ENCODE data around the gene SNX13. TPM values are rescaled to one million over a fixed set of nuclear protein-coding genes. Genes with fewer than 3 reads are reported as not detected.

The SNX13 gene
- total and polyA plus RNA-seq, 2 experiments from 2014 or later = 17.4 to 57.6 TPM

- no peak for DNase-seq (ENCODE audit: low spot score)
- H3K36me3 ChIP-seq (replicated peaks; ENCODE audit: insufficient read depth, low read depth) = no peaks in the 10 kb centered on the region
- no peak overlapping the region for H3K4me2 ChIP-seq
- no peak overlapping the region for H2AFZ ChIP-seq
- TF ChIP-seq CTCF (IDR thresholded peaks at IDR 0.05; ENCODE audit: poor library complexity) (no peak), EZH2 (IDR thresholded peaks at IDR 0.05; ENCODE audit: borderline replicate concordance) (no peak)
- no peak overlapping the region for H3K4me3 ChIP-seq
- no peaks in the 10 kb centered on the region for H3K27me3 ChIP-seq
- WGBS (ENCODE audit: low lambda C conversion rate, missing lambda C conversion rate) = 100% methylated on average over 2 of the region's 2 CpGs
- no peaks in the 10 kb centered on the region for H3K79me2 ChIP-seq
- H4K20me1 ChIP-seq (ENCODE audit: insufficient read depth, poor library complexity, severe bottlenecking) = no peaks in the 10 kb centered on the region
- no peak overlapping the region for H3K27ac ChIP-seq
- no peaks in the 10 kb centered on the region for H3K9me3 ChIP-seq (ENCODE audit: low read depth)
- no peaks in the 10 kb centered on the region for H3K9me2 ChIP-seq (replicated peaks; ENCODE audit: insufficient read depth)
- H3K4me1 ChIP-seq (ENCODE audit: insufficient read depth) = no peaks in the 10 kb centered on the region
These were observed 53.0 kb downstream of the SNX13 start for GRCh38 chr7:17887286-17887685.

- WGBS (ENCODE audit: low lambda C conversion rate, missing lambda C conversion rate) = 90% methylated on average over 6 of the region's 6 CpGs
- no peaks in the 10 kb centered on the region for H3K36me3 ChIP-seq (replicated peaks; ENCODE audit: insufficient read depth, low read depth)
These were observed 57.6 kb downstream of the SNX13 start for GRCh38 chr7:17882685-17883084.

GRCh38 chr7:17879075-17879661 lies 61.1 kb downstream of the SNX13 start:
- Histone ChIP-seq H3K4me1 (ENCODE audit: insufficient read depth) (no peaks in the 10 kb centered on the region), H3K9me3 (ENCODE audit: low read depth) (no peaks in the 10 kb centered on the region), H3K79me2 (no peaks in the 10 kb centered on the region), H2AFZ (no peak overlapping the region), H3K4me2 (no peak overlapping the region), H3K27me3 (no peaks in the 10 kb centered on the region), H3K36me3 (replicated peaks; ENCODE audit: insufficient read depth, low read depth) (no peaks in the 10 kb centered on the region), H3K27ac (no peak overlapping the region), H3K9me2 (replicated peaks; ENCODE audit: insufficient read depth) (no peaks in the 10 kb centered on the region), H3K4me3 (no peak overlapping the region), H4K20me1 (ENCODE audit: insufficient read depth, poor library complexity, severe bottlenecking) (no peaks in the 10 kb centered on the region)
- no peak for TF ChIP-seq EZH2phosphoT487 (IDR thresholded peaks at IDR 0.05; ENCODE audit: low read depth, severe bottlenecking, unreplicated experiment)
- no peak for TF ChIP-seq CTCF (IDR thresholded peaks at IDR 0.05; ENCODE audit: poor library complexity)
- TF ChIP-seq EZH2 (IDR thresholded peaks at IDR 0.05; ENCODE audit: borderline replicate concordance) = no peak
- WGBS (ENCODE audit: low lambda C conversion rate, missing lambda C conversion rate) = 86% methylated on average over 2 of the region's 2 CpGs
- DNase-seq (ENCODE audit: low spot score) = no peak

More at GRCh38 chr7:17882685-17883084, 57.6 kb downstream of the SNX13 start:
- H3K4me3 ChIP-seq = no peak overlapping the region
- DNase-seq (ENCODE audit: low spot score) = no peak
- no peaks in the 10 kb centered on the region for H3K9me3 ChIP-seq (ENCODE audit: low read depth)
- no peak overlapping the region for H3K27ac ChIP-seq
- TF ChIP-seq CTCF (IDR thresholded peaks at IDR 0.05; ENCODE audit: poor library complexity) (no peak), EZH2phosphoT487 (IDR thresholded peaks at IDR 0.05; ENCODE audit: low read depth, severe bottlenecking, unreplicated experiment) (no peak), EZH2 (IDR thresholded peaks at IDR 0.05; ENCODE audit: borderline replicate concordance) (no peak)
- H2AFZ ChIP-seq = no peak overlapping the region
- H3K27me3 ChIP-seq = no peaks in the 10 kb centered on the region
- H4K20me1 ChIP-seq (ENCODE audit: insufficient read depth, poor library complexity, severe bottlenecking) = no peaks in the 10 kb centered on the region
- H3K4me1 ChIP-seq (ENCODE audit: insufficient read depth) = no peaks in the 10 kb centered on the region
- H3K9me2 ChIP-seq (replicated peaks; ENCODE audit: insufficient read depth) = no peaks in the 10 kb centered on the region
- H3K79me2 ChIP-seq = no peaks in the 10 kb centered on the region
- no peak overlapping the region for H3K4me2 ChIP-seq

Data from hepatocyte (in vitro differentiated cells).